Gastrocnemius medialis (tissue), 4 donors: ENCODE measurements around the gene B4GALNT1. TPM values are rescaled to one million over a fixed set of nuclear protein-coding genes. Genes with fewer than 3 reads are reported as not detected.

Experiments
- ATAC-seq, 2 donors: fragments of 150-250 bp; one replicate each; pipeline ENCODE4 v1.9.1; 2016
- DNase-seq, 2 donors: peaks; one replicate each; pipeline ENCODE4 v3.0.0-alpha.2; 2019
- H3K27ac ChIP-seq, 4 donors: fragments of 200-600 bp; sonication (generic); 1 replicate in 1 of 4; 2 replicates in 3 of 4; pipeline ENCODE4 v1.5.1; 2016 to 2018; ENCODE audit warnings: mild to moderate bottlenecking in 2 of 4, moderate library complexity in 1 of 4
- H3K27me3 ChIP-seq, 3 donors: fragments of 200-600 bp; sonication (generic) in 2 of 3; 1 replicate in 1 of 3; 2 replicates in 2 of 3; pipeline versions ENCODE4 v1.5.1 to v1.6.0; 2016 to 2019; ENCODE audit warnings: mild to moderate bottlenecking in 1 of 3, moderate library complexity in 1 of 3
- H3K36me3 ChIP-seq, 2 donors: fragments of 200-600 bp; sonication (generic) in 1 of 2; one replicate each; pipeline ENCODE4 v1.5.1; 2017 to 2018
- H3K4me1 ChIP-seq, 2 donors: fragments of 200-600 bp; sonication (generic) in 1 of 2; one replicate each; pipeline ENCODE4 v1.5.1; 2016 to 2017; ENCODE audit warnings: mild to moderate bottlenecking in 2 of 2
- H3K4me3 ChIP-seq, 4 donors: fragments of 200-600 bp; sonication (generic) in 3 of 4; 1 replicate in 1 of 4; 2 replicates in 3 of 4; pipeline ENCODE4 v1.5.1; 2016 to 2019; ENCODE audit warnings: mild to moderate bottlenecking in 2 of 4
- H3K9me3 ChIP-seq, 3 donors: fragments of 200-600 bp; sonication (generic) in 2 of 3; 1 replicate in 1 of 3; 2 replicates in 2 of 3; pipeline ENCODE4 v1.5.1; 2016 to 2019
- POLR2A ChIP-seq, 2 donors: fragments of 450-650 bp; IDR thresholded peaks; one replicate each; pipeline ENCODE4 v1.6.1; 2017; ENCODE audit warnings: antibody characterized with exemption in 2 of 2, mild to moderate bottlenecking in 2 of 2, moderate library complexity in 2 of 2
- in situ Hi-C, 4 donors: fragments of 200-750 bp; cut with MboI; loops; one replicate each; pipeline versions ENCODE4 v1.15.0 to v1.8.0; 2017; ENCODE audit warnings: low sequenced_read_pairs in 4 of 4
- intact Hi-C: fragments of 100-400 bp; cut with DNase I; formaldehyde crosslinking; loops from one replicate; pipeline ENCODE4 v1.15.1; 2023; ENCODE audit warnings: low total_unique reads
- total RNA-seq, 4 donors: library from RNA; depleted of rRNA; stranded (reverse); fragments of >200 nt; gene quantifications; one replicate each; pipeline versions ENCODE4 v1.1.0 to v1.2.3, GENCODE V29; 2016
- TF ChIP-seq, protein P1 (sequence below), 5 experiments: fragments of 450-650 bp in 3 of 5; fragments of 200-600 bp in 2 of 5; sonication (generic) in 2 of 5; IDR thresholded peaks in 4 of 5; conservative IDR thresholded peaks in 1 of 5; 1 replicate in 4 of 5; 2 replicates in 1 of 5; pipeline ENCODE4 v1.5.1; 2016 to 2019; ENCODE audit warnings: antibody characterized with exemption in 5 of 5, mild to moderate bottlenecking in 3 of 5, moderate library complexity in 3 of 5

B4GALNT1 gene
- total RNA-seq, 4 donors from 2014 or later, result 13.2 to 25.5 (median 16.6) TPM

DNA sequence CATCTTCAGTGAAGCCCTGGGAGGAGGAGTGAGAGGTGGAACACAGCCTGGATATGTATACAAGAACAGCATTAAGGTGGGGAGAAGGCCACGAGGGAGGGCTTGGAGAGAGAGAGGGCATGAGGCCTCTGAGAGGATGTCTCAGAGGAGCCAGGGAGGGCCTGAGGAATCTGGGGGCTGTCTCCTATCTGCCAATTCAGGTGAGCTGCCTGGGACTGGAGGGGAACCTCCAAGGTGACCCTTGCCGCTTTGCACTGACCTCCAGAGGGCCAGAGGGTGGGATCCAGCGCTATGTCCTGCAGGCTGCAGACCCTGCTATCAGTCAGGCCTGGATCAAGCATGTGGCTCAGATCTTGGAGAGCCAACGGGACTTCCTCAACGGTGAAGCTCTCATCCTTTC, 17.4 kb downstream of the B4GALNT1 start:
- DNase-seq (no peak), ATAC-seq (no peak)
- in situ Hi-C loops, result no loop called here
- peaks cover 0 to 10% of the 10 kb centered on the region in 2 donors for H3K4me1 ChIP-seq
- no peak overlapping the region for H3K27ac ChIP-seq
- no peaks in the 10 kb centered on the region for H3K36me3 ChIP-seq
- TF ChIP-seq, protein P1, sequence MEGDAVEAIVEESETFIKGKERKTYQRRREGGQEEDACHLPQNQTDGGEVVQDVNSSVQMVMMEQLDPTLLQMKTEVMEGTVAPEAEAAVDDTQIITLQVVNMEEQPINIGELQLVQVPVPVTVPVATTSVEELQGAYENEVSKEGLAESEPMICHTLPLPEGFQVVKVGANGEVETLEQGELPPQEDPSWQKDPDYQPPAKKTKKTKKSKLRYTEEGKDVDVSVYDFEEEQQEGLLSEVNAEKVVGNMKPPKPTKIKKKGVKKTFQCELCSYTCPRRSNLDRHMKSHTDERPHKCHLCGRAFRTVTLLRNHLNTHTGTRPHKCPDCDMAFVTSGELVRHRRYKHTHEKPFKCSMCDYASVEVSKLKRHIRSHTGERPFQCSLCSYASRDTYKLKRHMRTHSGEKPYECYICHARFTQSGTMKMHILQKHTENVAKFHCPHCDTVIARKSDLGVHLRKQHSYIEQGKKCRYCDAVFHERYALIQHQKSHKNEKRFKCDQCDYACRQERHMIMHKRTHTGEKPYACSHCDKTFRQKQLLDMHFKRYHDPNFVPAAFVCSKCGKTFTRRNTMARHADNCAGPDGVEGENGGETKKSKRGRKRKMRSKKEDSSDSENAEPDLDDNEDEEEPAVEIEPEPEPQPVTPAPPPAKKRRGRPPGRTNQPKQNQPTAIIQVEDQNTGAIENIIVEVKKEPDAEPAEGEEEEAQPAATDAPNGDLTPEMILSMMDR (IDR thresholded peaks at IDR 0.05 in 4 of 5, conservative IDR thresholded peaks at IDR 0.05 in 1 of 5), result no peak
- no peak for TF ChIP-seq POLR2A (IDR thresholded peaks at IDR 0.05)
- no peak overlapping the region for H3K4me3 ChIP-seq
- H3K9me3 ChIP-seq, result no peaks in the 10 kb centered on the region
- peaks cover 39 to 66% (median 49%) of the 10 kb centered on the region in 3 donors for H3K27me3 ChIP-seq
- intact Hi-C loops, result no loop called here

DNA sequence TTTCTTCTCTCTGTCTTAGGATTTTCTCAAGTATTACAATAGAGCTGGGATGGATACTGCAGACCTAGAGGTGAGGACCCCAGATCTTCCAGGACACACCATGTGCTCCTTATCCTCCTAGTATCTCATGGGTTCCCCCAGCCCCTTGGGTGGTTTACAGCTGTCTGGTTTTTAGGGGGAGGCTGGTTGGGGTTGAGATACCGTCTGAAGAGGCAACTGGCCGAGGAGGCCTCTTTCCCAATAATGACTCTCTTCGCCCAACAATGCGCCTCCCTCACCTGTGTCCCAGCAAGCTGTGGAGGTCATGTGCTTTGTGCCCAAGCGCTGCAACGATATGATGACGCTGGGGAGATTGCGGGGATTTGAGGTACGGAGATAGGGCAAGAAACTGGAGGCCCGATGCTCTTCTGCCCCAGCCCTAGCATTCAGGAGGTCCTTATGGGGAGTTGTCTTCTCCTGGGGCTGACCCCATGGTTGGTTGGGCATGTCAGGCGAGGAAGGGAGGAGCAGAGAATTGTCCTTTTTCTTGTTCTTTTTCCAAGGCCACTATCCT, 18.0 kb downstream of the B4GALNT1 start:
- TF ChIP-seq, protein P1 (IDR thresholded peaks at IDR 0.05 in 4 of 5, conservative IDR thresholded peaks at IDR 0.05 in 1 of 5), result no peak
- no peak for TF ChIP-seq POLR2A (IDR thresholded peaks at IDR 0.05)
- Histone ChIP-seq H3K27ac (no peak overlapping the region), H3K27me3 (peaks cover 38 to 66% (median 49%) of the 10 kb centered on the region in 3 donors), H3K4me3 (no peak overlapping the region), H3K9me3 (no peaks in the 10 kb centered on the region), H3K36me3 (no peaks in the 10 kb centered on the region), H3K4me1 (peaks cover 0 to 17% of the 10 kb centered on the region in 2 donors)
- ATAC-seq (no peak), DNase-seq (no peak)
- intact Hi-C loops (no loop called here), in situ Hi-C loops (no loop called here)

DNA sequence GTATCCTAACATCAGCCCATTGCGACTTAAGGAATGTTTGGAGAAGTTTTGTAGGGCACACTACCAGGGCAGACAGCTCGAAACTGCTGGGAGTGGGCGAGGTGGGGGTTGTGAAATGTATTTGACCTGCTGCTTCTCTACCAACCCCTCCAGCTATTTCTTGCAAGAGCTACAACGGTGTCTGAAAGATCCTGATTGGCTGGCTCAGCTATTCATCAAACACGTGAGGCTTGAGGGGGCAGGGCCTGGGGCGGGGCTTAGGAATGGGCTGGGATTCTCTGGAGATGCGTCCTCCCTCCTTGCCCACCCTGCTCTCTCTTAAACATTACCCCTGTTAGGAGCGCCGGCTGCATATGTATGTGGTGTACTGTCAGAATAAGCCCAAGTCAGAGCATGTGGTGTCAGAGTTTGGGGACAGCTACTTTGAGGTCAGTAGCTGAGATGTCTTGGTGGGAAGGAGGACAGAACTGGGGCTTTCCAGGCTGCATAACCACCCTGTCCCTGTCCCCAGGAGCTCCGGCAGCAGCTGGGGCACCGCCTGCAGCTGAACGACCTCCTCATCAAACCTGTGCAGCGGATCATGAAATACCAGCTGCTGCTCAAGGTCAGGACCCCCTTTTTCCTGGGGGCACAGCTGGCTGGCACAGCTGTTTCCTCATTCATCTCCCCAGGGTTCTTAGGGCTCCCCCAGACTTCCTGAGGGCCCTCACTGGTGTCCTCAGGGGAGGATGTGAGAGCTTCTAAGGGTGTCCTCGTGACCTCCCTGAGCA, 18.6 kb downstream of the B4GALNT1 start:
- ATAC-seq (no peak), DNase-seq (no peak)
- H3K36me3 ChIP-seq, result no peaks in the 10 kb centered on the region
- H3K4me3 ChIP-seq, result no peak overlapping the region
- H3K4me1 ChIP-seq, result peaks cover 0 to 18% of the 10 kb centered on the region in 2 donors
- intact Hi-C loops, result no loop called here
- H3K27me3 ChIP-seq, result peaks cover 33 to 64% (median 44%) of the 10 kb centered on the region in 3 donors
- H3K9me3 ChIP-seq, result no peaks in the 10 kb centered on the region
- H3K27ac ChIP-seq, result no peak overlapping the region
- in situ Hi-C loops, result no loop called here
- TF ChIP-seq, protein P1 (IDR thresholded peaks at IDR 0.05 in 4 of 5, conservative IDR thresholded peaks at IDR 0.05 in 1 of 5), result no peak
- no peak for TF ChIP-seq POLR2A (IDR thresholded peaks at IDR 0.05)

DNA sequence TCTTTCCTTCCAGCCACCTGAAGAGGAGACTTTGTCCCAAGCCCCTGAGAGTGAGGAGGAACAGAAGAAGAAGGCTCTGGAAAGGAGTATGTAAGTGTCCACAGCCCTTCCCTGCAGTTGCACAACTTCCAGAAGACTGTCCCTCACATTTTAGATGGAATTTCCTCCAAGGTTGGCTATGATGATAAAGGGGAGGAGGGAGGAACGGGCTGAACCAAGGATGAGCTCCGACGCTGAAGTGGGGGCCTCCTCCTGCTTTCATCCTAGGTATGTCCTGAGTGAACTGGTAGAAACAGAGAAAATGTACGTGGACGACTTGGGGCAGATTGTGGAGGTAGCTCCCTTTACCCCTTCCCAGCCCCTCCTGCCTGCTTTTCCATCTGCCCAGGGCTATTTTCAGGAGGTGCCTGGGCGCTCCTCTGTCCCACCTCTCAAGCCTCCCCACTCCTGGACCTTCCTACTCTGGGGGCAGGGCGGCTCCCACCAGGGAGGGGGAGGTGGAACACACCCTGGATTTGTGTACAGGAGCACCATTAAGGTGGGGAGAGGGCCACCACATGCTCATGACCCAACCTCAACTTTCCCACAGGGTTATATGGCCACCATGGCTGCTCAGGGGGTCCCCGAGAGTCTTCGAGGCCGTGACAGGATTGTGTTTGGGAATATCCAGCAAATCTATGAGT, 19.4 kb downstream of the B4GALNT1 start:
- no peaks in the 10 kb centered on the region for H3K36me3 ChIP-seq
- H3K4me3 ChIP-seq, result no peak overlapping the region

More for the DNA sequence above, 19.4 kb downstream of the B4GALNT1 start:
- intact Hi-C loops, result no loop called here
- in situ Hi-C loops, result no loop called here
- no peaks in the 10 kb centered on the region for H3K9me3 ChIP-seq
- H3K27ac ChIP-seq, result no peak overlapping the region
- ATAC-seq (no peak), DNase-seq (no peak)
- H3K27me3 ChIP-seq, result peaks cover 27 to 59% (median 39%) of the 10 kb centered on the region in 3 donors
- peaks cover 0 to 18% of the 10 kb centered on the region in 2 donors for H3K4me1 ChIP-seq
- TF ChIP-seq POLR2A (IDR thresholded peaks at IDR 0.05), result no peak
- TF ChIP-seq, protein P1 (IDR thresholded peaks at IDR 0.05 in 4 of 5, conservative IDR thresholded peaks at IDR 0.05 in 1 of 5), result no peak
